ENCODE measurements around the gene LARP6. TPM values are rescaled to one million over a fixed set of nuclear protein-coding genes. Genes with fewer than 3 reads are reported as not detected.

The LARP6 gene
- total and polyA plus RNA-seq, 12 donors, result 4.9 to 36.5 (median 9.6) TPM

DNA sequence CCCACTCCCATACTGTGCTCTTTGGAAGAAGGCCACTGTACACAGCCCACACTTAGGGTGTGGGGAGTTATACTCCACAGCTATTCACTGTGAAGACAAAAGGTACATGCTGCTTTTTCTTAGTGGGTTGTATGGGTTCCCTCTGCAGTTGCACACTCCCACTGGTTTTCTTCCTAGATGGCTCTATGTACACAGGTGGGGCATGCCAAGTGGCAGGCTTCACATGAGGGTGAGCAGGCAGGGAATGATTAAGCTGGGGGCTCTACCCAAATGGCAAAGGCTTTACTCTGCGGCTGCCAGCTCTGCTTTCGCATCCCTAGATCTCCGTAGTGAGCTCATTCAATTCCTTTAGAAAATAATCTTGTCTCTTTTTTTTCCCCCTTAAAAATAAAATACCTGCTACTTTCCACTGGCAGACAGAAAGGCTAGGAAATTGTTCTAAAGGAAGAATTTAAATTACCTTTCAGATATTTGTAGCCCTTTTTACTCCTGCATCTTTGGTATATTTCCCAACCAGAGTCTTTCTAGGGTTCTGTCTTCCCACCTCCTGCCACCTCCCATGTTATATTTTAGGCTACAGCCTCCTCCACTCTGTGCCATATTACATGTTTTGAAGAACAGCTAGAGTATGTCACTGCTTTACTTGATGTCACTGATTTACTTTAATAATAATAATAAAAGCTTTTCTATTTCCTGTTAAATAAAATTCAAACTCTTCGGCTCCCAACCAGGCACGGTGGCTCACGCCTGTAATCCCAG lies 8.2 kb downstream of the LARP6 start:
- H3K9me3 ChIP-seq (replicated peaks in 1 of 3), result no peaks in the 10 kb centered on the region
- intact Hi-C loops (cut with DNase I), result no loop called here
- no peaks in the 10 kb centered on the region for H3K27me3 ChIP-seq
- no peak overlapping the region for H3K4me3 ChIP-seq
- no peak overlapping the region for H3K27ac ChIP-seq
- no peaks in the 10 kb centered on the region for H3K4me1 ChIP-seq (replicated peaks in 1 of 2)
- TF ChIP-seq, protein P1, sequence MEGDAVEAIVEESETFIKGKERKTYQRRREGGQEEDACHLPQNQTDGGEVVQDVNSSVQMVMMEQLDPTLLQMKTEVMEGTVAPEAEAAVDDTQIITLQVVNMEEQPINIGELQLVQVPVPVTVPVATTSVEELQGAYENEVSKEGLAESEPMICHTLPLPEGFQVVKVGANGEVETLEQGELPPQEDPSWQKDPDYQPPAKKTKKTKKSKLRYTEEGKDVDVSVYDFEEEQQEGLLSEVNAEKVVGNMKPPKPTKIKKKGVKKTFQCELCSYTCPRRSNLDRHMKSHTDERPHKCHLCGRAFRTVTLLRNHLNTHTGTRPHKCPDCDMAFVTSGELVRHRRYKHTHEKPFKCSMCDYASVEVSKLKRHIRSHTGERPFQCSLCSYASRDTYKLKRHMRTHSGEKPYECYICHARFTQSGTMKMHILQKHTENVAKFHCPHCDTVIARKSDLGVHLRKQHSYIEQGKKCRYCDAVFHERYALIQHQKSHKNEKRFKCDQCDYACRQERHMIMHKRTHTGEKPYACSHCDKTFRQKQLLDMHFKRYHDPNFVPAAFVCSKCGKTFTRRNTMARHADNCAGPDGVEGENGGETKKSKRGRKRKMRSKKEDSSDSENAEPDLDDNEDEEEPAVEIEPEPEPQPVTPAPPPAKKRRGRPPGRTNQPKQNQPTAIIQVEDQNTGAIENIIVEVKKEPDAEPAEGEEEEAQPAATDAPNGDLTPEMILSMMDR (IDR thresholded peaks at IDR 0.05), result no peak
- no peak for TF ChIP-seq POLR2A (IDR thresholded peaks at IDR 0.05)
- WGBS, 4 donors, result 94 to 99% (median 97%) methylated on average over 6 of the region's 6 CpGs
- peak in 1 of 7 donors; percentile 18 for DNase-seq
- H3K36me3 ChIP-seq (replicated peaks in 1 of 2), result no peaks in the 10 kb centered on the region

DNA sequence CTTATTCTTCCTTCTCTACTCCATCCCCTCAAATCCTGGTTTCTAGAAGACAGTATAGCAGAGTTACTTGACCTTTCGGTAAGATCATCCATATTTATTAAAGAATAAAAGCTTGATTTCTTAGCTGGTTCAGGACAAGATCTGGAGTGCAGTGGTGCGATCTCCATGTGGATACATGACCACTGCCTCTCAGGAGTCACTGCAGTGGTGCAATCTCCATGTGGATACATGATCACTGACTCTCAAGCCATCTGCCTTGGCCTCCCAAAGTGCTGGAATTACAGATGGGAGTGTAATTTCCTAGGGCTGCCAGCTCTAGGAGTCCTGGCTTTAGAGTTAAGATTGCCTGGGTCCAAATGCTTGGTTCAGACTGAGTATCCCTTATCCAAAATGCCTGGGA lies 16.5 kb downstream of the LARP6 start:
- H3K9me3 ChIP-seq (replicated peaks in 1 of 3), result no peaks in the 10 kb centered on the region
- DNase-seq, result no peak
- no peaks in the 10 kb centered on the region for H3K4me1 ChIP-seq (replicated peaks in 1 of 2)
- peaks cover 0 to 2% of the 10 kb centered on the region in 2 donors for H3K36me3 ChIP-seq (replicated peaks in 1 of 2)
- TF ChIP-seq, protein P1 (IDR thresholded peaks at IDR 0.05), result no peak
- no peak for TF ChIP-seq POLR2A (IDR thresholded peaks at IDR 0.05)
- intact Hi-C loops (cut with DNase I), result no loop called here
- no peak overlapping the region for H3K27ac ChIP-seq
- no peak overlapping the region for H3K4me3 ChIP-seq
- WGBS, 4 donors, result 93 to 100% (median 94%) methylated on average over 2 of the region's 2 CpGs
- no peaks in the 10 kb centered on the region for H3K27me3 ChIP-seq

DNA sequence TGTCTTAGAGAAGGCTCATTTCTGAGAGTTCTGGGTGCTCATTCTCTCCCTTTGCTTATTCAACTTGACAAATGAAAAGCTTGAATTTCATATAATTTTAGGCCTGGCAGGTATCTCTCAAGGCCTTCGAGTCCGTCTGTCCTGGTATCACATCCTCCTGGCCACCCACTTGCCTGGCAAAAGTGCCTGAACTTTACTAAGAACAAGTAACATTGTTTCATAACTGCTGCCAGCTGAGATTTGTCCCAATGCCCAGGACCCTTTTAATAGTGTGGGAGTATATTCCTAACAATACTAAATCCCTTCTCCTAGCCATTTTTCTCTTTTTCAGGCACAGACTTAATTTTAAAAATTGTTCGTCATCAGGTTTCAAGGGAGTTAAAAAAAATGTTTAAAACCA lies 18.1 kb downstream of the LARP6 start:
- 82 to 99% (median 89%) methylated on average over 3 of the region's 3 CpGs for whole genome bisulfite sequencing, 4 donors
- no peak for TF ChIP-seq POLR2A (IDR thresholded peaks at IDR 0.05)
- TF ChIP-seq, protein P1 (IDR thresholded peaks at IDR 0.05), result no peak
- H3K9me3 ChIP-seq (replicated peaks in 1 of 3), result no peaks in the 10 kb centered on the region
- H3K27ac ChIP-seq, result no peak overlapping the region
- H3K4me3 ChIP-seq, result no peak overlapping the region
- peak in 1 of 7 donors; percentile 24 for DNase-seq
- no peaks in the 10 kb centered on the region for H3K27me3 ChIP-seq
- intact Hi-C loops (cut with DNase I), result no loop called here
- peaks cover 0 to 12% of the 10 kb centered on the region in 2 donors for H3K36me3 ChIP-seq (replicated peaks in 1 of 2)
- H3K4me1 ChIP-seq (replicated peaks in 1 of 2), result no peaks in the 10 kb centered on the region

DNA sequence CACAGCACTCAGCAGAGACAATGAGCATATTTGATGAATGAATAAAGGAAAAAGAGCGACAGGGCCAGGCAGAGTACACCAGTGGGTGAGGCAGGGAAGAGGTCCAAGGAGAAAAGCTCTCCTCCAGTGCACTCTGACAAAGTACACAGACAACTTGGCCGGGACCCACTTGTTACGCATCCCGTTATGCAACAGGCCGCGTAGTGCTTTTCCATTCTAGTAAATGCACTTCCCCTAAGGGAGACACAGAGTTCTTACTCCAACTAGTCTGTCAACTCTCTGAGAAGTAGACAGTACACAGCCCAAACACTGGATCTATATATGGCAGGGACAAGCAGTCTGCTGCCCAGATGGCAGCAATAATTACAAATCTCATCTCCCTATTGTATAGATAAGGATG lies 18.5 kb downstream of the LARP6 start:
- Histone ChIP-seq H3K4me1 (replicated peaks in 1 of 2) (no peaks in the 10 kb centered on the region), H3K27ac (no peak overlapping the region), H3K4me3 (no peak overlapping the region), H3K36me3 (replicated peaks in 1 of 2) (peaks cover 0 to 12% of the 10 kb centered on the region in 2 donors), H3K9me3 (replicated peaks in 1 of 3) (no peaks in the 10 kb centered on the region), H3K27me3 (no peaks in the 10 kb centered on the region)
- DNase-seq, result peak in 1 of 7 donors; percentile 49
- intact Hi-C loops (cut with DNase I), result no loop called here
- no peak for TF ChIP-seq POLR2A (IDR thresholded peaks at IDR 0.05)
- TF ChIP-seq, protein P1 (IDR thresholded peaks at IDR 0.05), result no peak
- 86 to 97% (median 96%) methylated on average over 6 of the region's 6 CpGs for WGBS, 4 donors

Data from adrenal gland (tissue), 12 donors.